ENCODE results near the gene C1QBP. TPM values are rescaled to one million over a fixed set of nuclear protein-coding genes. Genes with fewer than 3 reads are reported as not detected.

C1QBP gene
- total and polyA plus RNA-seq, 4 donors: 94.9 to 123 (median 112) TPM

GRCh38 chr17:5485270-5486205 lies 46.6 kb upstream of the C1QBP start, which contains the start of gene DERL2:
Gene DERL2, minus strand, starts transcription at chr17:5486178. Its CDS starts 17 bp downstream, at chr17:5486161.
- H3K4me1 ChIP-seq (ENCODE audit: control insufficient read depth in 4 of 4, insufficient read depth in 4 of 4, low read length in 3 of 4): peaks cover 4 to 28% (median 18%) of the 10 kb centered on the region in 4 donors

DNA sequence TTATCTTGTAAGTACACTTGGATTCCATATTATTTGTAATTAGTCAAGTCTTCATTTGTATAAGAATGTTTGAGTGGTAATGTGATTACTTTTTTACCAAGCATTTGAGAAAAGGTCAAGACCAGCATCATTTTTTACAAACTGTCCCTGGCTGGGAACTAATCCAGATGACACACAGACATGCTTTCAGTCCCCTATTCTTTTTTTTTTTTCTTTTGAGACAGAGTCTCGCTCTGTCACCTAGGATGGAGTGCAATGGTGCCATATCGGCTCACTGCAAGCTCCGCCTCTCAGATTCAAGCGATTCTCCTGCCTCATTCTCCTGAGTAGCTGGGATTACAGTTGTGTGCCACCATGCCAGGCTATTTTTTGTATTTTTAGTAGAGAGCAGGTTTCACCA lies 42.5 kb upstream of the C1QBP start:
- H3K27ac ChIP-seq (ENCODE audit: low read depth in 1 of 2, low read length in 2 of 2): no peak overlapping the region
- peaks cover 17 to 59% (median 55%) of the 10 kb centered on the region in 4 donors for H3K36me3 ChIP-seq (ENCODE audit: control insufficient read depth in 4 of 4, insufficient read depth in 3 of 4, low read depth in 1 of 4, low read length in 3 of 4)
- peaks cover 0 to 22% (median 12%) of the 10 kb centered on the region in 4 donors for H3K4me1 ChIP-seq (ENCODE audit: control insufficient read depth in 4 of 4, insufficient read depth in 4 of 4, low read length in 3 of 4)
- TF ChIP-seq, protein P1, sequence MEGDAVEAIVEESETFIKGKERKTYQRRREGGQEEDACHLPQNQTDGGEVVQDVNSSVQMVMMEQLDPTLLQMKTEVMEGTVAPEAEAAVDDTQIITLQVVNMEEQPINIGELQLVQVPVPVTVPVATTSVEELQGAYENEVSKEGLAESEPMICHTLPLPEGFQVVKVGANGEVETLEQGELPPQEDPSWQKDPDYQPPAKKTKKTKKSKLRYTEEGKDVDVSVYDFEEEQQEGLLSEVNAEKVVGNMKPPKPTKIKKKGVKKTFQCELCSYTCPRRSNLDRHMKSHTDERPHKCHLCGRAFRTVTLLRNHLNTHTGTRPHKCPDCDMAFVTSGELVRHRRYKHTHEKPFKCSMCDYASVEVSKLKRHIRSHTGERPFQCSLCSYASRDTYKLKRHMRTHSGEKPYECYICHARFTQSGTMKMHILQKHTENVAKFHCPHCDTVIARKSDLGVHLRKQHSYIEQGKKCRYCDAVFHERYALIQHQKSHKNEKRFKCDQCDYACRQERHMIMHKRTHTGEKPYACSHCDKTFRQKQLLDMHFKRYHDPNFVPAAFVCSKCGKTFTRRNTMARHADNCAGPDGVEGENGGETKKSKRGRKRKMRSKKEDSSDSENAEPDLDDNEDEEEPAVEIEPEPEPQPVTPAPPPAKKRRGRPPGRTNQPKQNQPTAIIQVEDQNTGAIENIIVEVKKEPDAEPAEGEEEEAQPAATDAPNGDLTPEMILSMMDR (IDR thresholded peaks at IDR 0.05; ENCODE audit: low read depth, low read length, missing input control): no peak
- TF ChIP-seq, protein P2, sequence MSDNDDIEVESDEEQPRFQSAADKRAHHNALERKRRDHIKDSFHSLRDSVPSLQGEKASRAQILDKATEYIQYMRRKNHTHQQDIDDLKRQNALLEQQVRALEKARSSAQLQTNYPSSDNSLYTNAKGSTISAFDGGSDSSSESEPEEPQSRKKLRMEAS (IDR thresholded peaks at IDR 0.05): no peak
- TF ChIP-seq EGR1 (IDR thresholded peaks at IDR 0.05; ENCODE audit: low read depth in 2 of 2): no peak
- TF ChIP-seq YY1 (IDR thresholded peaks at IDR 0.05): no peak
- TF ChIP-seq REST (IDR thresholded peaks at IDR 0.05): no peak
- WGBS: 98% methylated on average over 4 of the region's 4 CpGs
- no peak overlapping the region for H3K4me3 ChIP-seq (ENCODE audit: low read depth in 1 of 3, low read length in 3 of 3)
- no peak overlapping the region for H3K9ac ChIP-seq (ENCODE audit: low read depth in 1 of 2, low read length in 2 of 2)
- DNase-seq (ENCODE audit: low spot score): no peak
- no peaks in the 10 kb centered on the region for H3K9me3 ChIP-seq (ENCODE audit: control insufficient read depth in 4 of 4, low read length in 3 of 4)
- no peaks in the 10 kb centered on the region for H3K27me3 ChIP-seq (ENCODE audit: control insufficient read depth in 4 of 4, insufficient read depth in 4 of 4, low read length in 3 of 4)

More at GRCh38 chr17:5485270-5486205, 46.6 kb upstream of the C1QBP start, which contains the start of gene DERL2:
- Histone ChIP-seq H3K27me3 (ENCODE audit: control insufficient read depth in 4 of 4, insufficient read depth in 4 of 4, low read length in 3 of 4) (no peaks in the 10 kb centered on the region), H3K27ac (ENCODE audit: low read depth in 1 of 2, low read length in 2 of 2) (peak within 1 kb of the TSS; percentile 95), H3K9me3 (ENCODE audit: control insufficient read depth in 4 of 4, low read length in 3 of 4) (no peaks in the 10 kb centered on the region), H3K9ac (ENCODE audit: low read depth in 1 of 2, low read length in 2 of 2) (peak within 1 kb of the TSS; percentile 63 to 93), H3K36me3 (ENCODE audit: control insufficient read depth in 4 of 4, insufficient read depth in 3 of 4, low read depth in 1 of 4, low read length in 3 of 4) (peaks cover 7 to 42% (median 36%) of the 10 kb centered on the region in 4 donors), H3K4me3 (ENCODE audit: low read depth in 1 of 3, low read length in 3 of 3) (peak within 1 kb of the TSS; percentile 94 to 99 (median 98))
- no peak for TF ChIP-seq JUND (IDR thresholded peaks at IDR 0.05)
- TF ChIP-seq, protein P3, sequence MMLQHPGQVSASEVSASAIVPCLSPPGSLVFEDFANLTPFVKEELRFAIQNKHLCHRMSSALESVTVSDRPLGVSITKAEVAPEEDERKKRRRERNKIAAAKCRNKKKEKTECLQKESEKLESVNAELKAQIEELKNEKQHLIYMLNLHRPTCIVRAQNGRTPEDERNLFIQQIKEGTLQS (IDR thresholded peaks at IDR 0.05): no peak
- TF ChIP-seq HNF4A (conservative IDR thresholded peaks at IDR 0.05): no peak
- no peak for TF ChIP-seq RAD21 (IDR thresholded peaks at IDR 0.05)
- TF ChIP-seq YY1 (IDR thresholded peaks at IDR 0.05): peak; percentile 85
- no peak for TF ChIP-seq FOXA1 (IDR thresholded peaks at IDR 0.05)
- TF ChIP-seq EGR1 (IDR thresholded peaks at IDR 0.05; ENCODE audit: low read depth in 2 of 2): no peak
- TF ChIP-seq GABPA (IDR thresholded peaks at IDR 0.05 in 1 of 2, conservative IDR thresholded peaks at IDR 0.05 in 1 of 2): no peak
- TF ChIP-seq NR2F2 (IDR thresholded peaks at IDR 0.05): no peak
- 6% methylated on average over 29 of the region's 29 CpGs for WGBS
- no peak for DNase-seq (ENCODE audit: low spot score)
